Stomach smooth muscle (tissue), 2 donors: ENCODE results near the gene SKOR2.
"Not testable (repeated sequence)": the region's sequence is repeated elsewhere in the genome, so short reads cannot be mapped to it uniquely, and the experiment has no call there.

ENCODE experiments used
- H3K27ac ChIP-seq: one replicate; pipeline ENCODE4 v1.7.0; 2013; ENCODE audit warnings: mild to moderate bottlenecking, low read length, inconsistent platforms
- H3K27me3 ChIP-seq, 2 donors: one replicate each; pipeline ENCODE4 v1.7.0; 2013; ENCODE audit warnings: low read length in 2 of 2; ENCODE audit not compliant: insufficient read depth in 2 of 2, control insufficient read depth in 1 of 2
- H3K36me3 ChIP-seq, 2 donors: one replicate each; pipeline ENCODE4 v1.7.0; 2013; ENCODE audit warnings: low read length in 2 of 2; ENCODE audit not compliant: control insufficient read depth in 2 of 2, insufficient read depth in 2 of 2
- H3K4me1 ChIP-seq: one replicate; pipeline ENCODE4 v1.7.0; 2013; ENCODE audit warnings: low read length; ENCODE audit not compliant: control insufficient read depth, insufficient read depth
- H3K4me3 ChIP-seq, 2 donors: one replicate each; pipeline ENCODE4 v1.7.0; 2013; ENCODE audit warnings: low read length in 2 of 2
- H3K9ac ChIP-seq, 2 donors: one replicate each; pipeline ENCODE4 v1.7.0; 2013; ENCODE audit warnings: low read length in 2 of 2, mild to moderate bottlenecking in 1 of 2
- H3K9me3 ChIP-seq, 2 donors: one replicate each; pipeline ENCODE4 v1.7.0; 2013; ENCODE audit warnings: low read length in 2 of 2; ENCODE audit not compliant: control insufficient read depth in 2 of 2
- donor health status: healthy.
- donor health status: Pancreatic carcinoma.

The SKOR2 gene

DNA sequence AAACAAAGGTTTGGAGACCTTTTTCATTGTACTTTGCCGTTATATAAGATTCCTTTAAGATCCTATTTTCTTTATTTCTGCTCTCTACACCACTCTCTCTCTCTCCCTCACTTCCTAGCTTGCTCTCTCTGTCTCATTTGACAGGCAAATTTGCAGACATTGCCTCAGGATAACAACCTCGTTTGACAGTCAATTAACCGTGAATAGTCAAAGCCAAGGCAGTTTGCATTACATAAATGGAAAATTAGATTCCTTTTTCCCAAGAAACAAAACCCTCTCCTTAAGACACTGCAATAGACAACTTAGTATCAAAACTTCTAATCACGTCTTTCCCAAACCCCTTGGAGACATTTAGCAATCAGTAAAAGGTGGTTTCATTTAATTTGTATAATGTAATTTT, 7.4 kb downstream of the SKOR2 start:
- Histone ChIP-seq H3K9ac (no peak overlapping the region), H3K9me3 (no peaks in the 10 kb centered on the region), H3K36me3 (no peaks in the 10 kb centered on the region), H3K4me1 (no peaks in the 10 kb centered on the region), H3K4me3 (no peak overlapping the region), H3K27me3 (peaks cover 19 to 46% of the 10 kb centered on the region in 2 donors), H3K27ac (no peak overlapping the region)

- Histone ChIP-seq H3K36me3 (no peaks in the 10 kb centered on the region), H3K4me3 (no peak overlapping the region), H3K27me3 (peaks cover 14 to 15% of the 10 kb centered on the region in 2 donors), H3K27ac (no peak overlapping the region), H3K9me3 (peaks cover 0 to 4% of the 10 kb centered on the region in 2 donors), H3K9ac (no peak overlapping the region), H3K4me1 (no peaks in the 10 kb centered on the region)
Observed at GRCh38 chr18:47235096-47235495, 16.4 kb downstream of the SKOR2 start.

DNA sequence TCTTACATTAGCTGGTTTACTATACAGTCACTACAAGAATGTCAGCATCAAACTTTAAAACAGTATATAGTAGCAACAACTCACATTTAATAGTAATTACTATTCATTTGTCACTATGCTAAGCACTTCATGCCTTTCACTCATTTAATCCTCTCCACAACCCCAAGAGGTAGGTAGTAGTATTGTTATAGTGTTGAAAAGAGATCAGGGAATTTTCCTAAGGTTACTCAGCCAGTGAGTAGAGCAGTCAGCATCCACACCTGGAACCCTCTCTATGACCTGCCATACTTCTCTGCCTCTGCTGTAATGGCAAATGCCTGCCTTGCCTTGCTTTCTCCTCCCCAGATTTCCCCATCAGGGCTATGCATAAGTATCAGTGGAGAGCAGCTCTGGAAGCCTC, 24.8 kb downstream of the SKOR2 start:
- Histone ChIP-seq H3K9ac (no peak overlapping the region), H3K9me3 (no peaks in the 10 kb centered on the region), H3K4me3 (no peak overlapping the region), H3K4me1 (no peaks in the 10 kb centered on the region), H3K36me3 (no peaks in the 10 kb centered on the region), H3K27me3 (peaks cover 4 to 8% of the 10 kb centered on the region in 2 donors), H3K27ac (no peak overlapping the region)

GRCh38 chr18:47215554-47216138, 35.8 kb downstream of the SKOR2 start:
- H3K4me3 ChIP-seq, result no peak overlapping the region
- peaks cover 0 to 6% of the 10 kb centered on the region in 2 donors for H3K27me3 ChIP-seq
- no peaks in the 10 kb centered on the region for H3K4me1 ChIP-seq
- no peaks in the 10 kb centered on the region for H3K36me3 ChIP-seq
- H3K27ac ChIP-seq, result no peak overlapping the region
- H3K9me3 ChIP-seq, result no peaks in the 10 kb centered on the region
- H3K9ac ChIP-seq, result no peak overlapping the region

DNA sequence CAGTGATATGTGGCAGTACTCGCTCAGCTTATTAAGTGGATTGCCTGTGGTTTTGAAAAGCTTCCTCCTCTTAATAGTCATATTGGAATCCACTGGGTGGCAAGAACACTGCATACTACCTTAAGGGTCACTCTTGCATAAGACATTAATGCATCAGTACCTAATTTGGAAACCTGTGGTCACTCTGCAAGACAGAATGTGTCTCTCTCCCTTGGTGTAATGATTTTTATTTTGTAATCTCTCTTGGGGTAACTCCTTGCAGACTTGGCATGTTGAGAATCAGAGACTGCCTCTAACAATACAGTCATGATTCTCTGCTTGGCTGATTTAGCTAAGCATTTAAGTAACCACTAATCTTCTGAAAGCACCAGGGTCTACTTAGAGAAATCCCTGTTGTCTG, 42.3 kb downstream of the SKOR2 start:
- Histone ChIP-seq H3K9ac (no peak overlapping the region), H3K27ac (no peak overlapping the region), H3K27me3 (no peaks in the 10 kb centered on the region), H3K4me3 (no peak overlapping the region), H3K36me3 (no peaks in the 10 kb centered on the region), H3K4me1 (no peaks in the 10 kb centered on the region), H3K9me3 (no peaks in the 10 kb centered on the region)

- no peak overlapping the region for H3K4me3 ChIP-seq
- no peaks in the 10 kb centered on the region for H3K9me3 ChIP-seq
- H3K27ac ChIP-seq, result no peak overlapping the region
- no peaks in the 10 kb centered on the region for H3K36me3 ChIP-seq
- H3K4me1 ChIP-seq, result no peaks in the 10 kb centered on the region
- H3K9ac ChIP-seq, result no peak overlapping the region
- no peaks in the 10 kb centered on the region for H3K27me3 ChIP-seq
Observed at GRCh38 chr18:47206945-47207637, 44.4 kb downstream of the SKOR2 start.

- Histone ChIP-seq H3K27me3 (no peaks in the 10 kb centered on the region), H3K9me3 (no peaks in the 10 kb centered on the region), H3K36me3 (no peaks in the 10 kb centered on the region), H3K9ac (no peak overlapping the region), H3K4me1 (no peaks in the 10 kb centered on the region), H3K4me3 (no peak overlapping the region), H3K27ac (no peak overlapping the region)
Observed at GRCh38 chr18:47204908-47205522, 46.4 kb downstream of the SKOR2 start.

GRCh38 chr18:47203626-47204464, 47.6 kb downstream of the SKOR2 start:
- no peak overlapping the region for H3K4me3 ChIP-seq
- H3K27ac ChIP-seq, result no peak overlapping the region
- no peaks in the 10 kb centered on the region for H3K27me3 ChIP-seq
- no peaks in the 10 kb centered on the region for H3K9me3 ChIP-seq
- no peaks in the 10 kb centered on the region for H3K36me3 ChIP-seq
- H3K9ac ChIP-seq, result no peak overlapping the region
- H3K4me1 ChIP-seq, result no peaks in the 10 kb centered on the region

- H3K4me3 ChIP-seq, H3K4me1 ChIP-seq, H3K36me3 ChIP-seq, H3K27me3 ChIP-seq, H3K9ac ChIP-seq, H3K27ac ChIP-seq, H3K9me3 ChIP-seq: not testable (repeated sequence)
Observed at GRCh38 chr18:47195961-47196360, 55.5 kb downstream of the SKOR2 start.

GRCh38 chr18:47191961-47192360, 59.5 kb downstream of the SKOR2 start:
- H3K4me1 ChIP-seq, result no peaks in the 10 kb centered on the region
- no peaks in the 10 kb centered on the region for H3K27me3 ChIP-seq
- no peaks in the 10 kb centered on the region for H3K9me3 ChIP-seq
- H3K36me3 ChIP-seq, result no peaks in the 10 kb centered on the region
- H3K4me3 ChIP-seq, result no peak overlapping the region
- no peak overlapping the region for H3K27ac ChIP-seq
- no peak overlapping the region for H3K9ac ChIP-seq
